Peyer's patch (tissue), 4 donors: ENCODE results near the gene SORL1-AS1.

Source experiments
- CTCF ChIP-seq, 6 experiments: fragments of 450-650 bp in 4 of 6; fragments of 200-600 bp in 2 of 6; sonication (generic) in 1 of 6; IDR thresholded peaks; one replicate each; pipeline ENCODE4 v1.5.1; 2017 to 2019; ENCODE audit warnings: antibody characterized with exemption in 6 of 6, mild to moderate bottlenecking in 3 of 6, moderate library complexity in 1 of 6
- POLR2A ChIP-seq, 2 donors: fragments of 450-650 bp; IDR thresholded peaks; one replicate each; pipeline ENCODE4 v1.5.1; 2017; ENCODE audit warnings: antibody characterized with exemption in 2 of 2, mild to moderate bottlenecking in 2 of 2, moderate library complexity in 2 of 2

DNA sequence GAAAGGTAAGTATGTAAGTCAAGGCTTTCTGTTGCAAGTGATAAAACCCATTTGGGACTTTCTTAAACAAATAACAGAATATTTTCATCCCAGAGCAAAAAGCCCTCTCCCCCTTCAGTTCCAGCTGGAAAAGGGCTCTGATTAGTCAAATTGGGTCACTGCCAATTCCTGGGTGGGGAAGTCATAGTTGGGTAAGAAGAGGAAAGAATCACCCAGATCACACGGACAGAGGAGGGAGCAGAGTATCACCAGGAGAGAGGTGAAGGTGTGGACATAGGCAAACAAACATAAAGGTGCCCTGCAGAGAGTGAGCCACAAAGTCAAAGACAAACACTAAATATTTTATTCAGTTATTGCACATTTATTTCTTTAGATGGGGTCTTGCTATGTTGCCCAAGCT, 36.9 kb downstream of the SORL1-AS1 start:
- TF ChIP-seq CTCF (IDR thresholded peaks at IDR 0.05), result no peak
- TF ChIP-seq POLR2A (IDR thresholded peaks at IDR 0.05), result no peak
